SW480 (cell line): Measurements from ENCODE around the gene ANO3.
"Not testable (repeated sequence)": the region's sequence is repeated elsewhere in the genome, so short reads cannot be mapped to it uniquely, and the experiment has no call there.

Source experiments
- DNase-seq: peaks from one replicate; pipeline ENCODE4 v3.0.0-alpha.2; 2016; ENCODE audit warnings: low spot score

The ANO3 gene

DNA sequence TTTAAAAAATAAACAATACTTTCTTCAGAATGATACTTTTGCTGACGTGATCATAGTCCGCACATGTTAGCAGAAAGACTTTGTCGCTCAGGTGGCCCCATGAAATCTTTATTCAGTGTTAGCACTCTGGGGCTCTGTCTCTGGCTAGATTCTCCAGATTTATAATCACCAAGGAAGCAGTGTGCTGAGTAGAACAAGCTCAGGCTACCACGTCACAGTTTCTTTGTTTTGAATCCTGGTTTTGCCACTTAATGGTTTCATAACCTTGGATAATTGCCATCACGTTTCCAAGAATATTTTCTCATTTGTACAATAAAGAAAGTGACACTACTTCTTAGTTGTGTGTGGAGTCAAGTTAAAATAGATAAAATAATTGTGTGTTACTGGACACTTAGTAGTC is 244.0 kb downstream of the ANO3 start:
- DNase-seq, result no peak

DNA sequence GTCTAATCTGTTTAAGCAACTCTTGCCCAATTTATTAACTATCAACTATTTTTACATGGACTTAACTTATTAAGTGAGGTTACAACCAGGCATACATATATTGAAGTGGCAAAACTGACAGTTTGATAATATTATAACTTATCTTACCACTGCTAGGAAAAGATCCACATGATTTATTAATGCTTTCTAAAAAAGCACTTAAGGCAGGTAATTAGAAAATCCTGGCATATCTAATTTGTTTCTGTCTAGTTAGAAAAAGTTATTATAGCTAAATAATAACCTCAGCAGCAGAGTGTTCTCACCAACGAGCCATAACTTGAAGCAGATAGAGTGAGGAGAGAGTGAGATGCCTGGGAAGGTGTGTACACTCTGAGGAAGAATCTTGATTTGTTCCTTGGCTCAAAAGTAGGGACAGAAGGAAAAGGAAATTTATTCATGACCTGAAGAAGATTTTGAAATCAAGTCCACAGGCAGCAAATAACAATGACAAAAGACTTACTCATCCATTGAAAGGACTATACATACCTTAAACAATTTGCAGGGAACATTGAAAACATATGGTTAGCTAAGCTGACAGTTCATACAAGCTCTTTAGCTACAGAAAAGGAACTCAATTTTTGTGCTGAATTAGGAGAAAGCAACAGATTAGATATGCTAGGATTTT is 247.2 kb downstream of the ANO3 start:
- DNase-seq, result no peak

GRCh38 chr11:26579683-26580082 is 247.8 kb downstream of the ANO3 start:
- no peak for DNase-seq

- DNase-seq, result no peak
These were observed 249.0 kb downstream of the ANO3 start for GRCh38 chr11:26580929-26581328.

GRCh38 chr11:26583550-26583949 is 251.6 kb downstream of the ANO3 start:
- no peak for DNase-seq

- no peak for DNase-seq
These were observed 252.9 kb downstream of the ANO3 start for GRCh38 chr11:26584818-26585217.

DNA sequence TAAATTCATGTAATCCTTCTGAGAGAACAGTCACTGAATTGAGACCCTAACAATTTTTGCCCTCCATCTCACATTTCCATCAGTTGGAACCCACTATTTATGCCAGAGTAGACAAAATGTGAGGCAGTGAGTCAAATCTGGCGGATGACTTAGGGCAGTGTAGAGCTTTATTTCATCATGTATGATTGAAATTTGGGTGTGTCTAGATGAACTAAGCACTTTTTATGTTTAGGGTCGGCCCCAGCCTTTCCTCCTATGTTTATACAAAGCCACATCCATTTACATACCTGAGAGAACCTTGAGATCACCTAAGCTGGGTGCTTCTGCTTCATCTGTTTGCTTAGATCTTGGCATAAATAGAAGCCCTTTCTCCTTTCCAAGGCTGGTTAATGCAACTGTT is 255.1 kb downstream of the ANO3 start:
- no peak for DNase-seq

- DNase-seq, result no peak
These were observed 261.8 kb downstream of the ANO3 start for GRCh38 chr11:26593691-26594090.

- DNase-seq, result not testable (repeated sequence)
These were observed 263.4 kb downstream of the ANO3 start for GRCh38 chr11:26595207-26595865.

GRCh38 chr11:26597049-26597689 is 265.2 kb downstream of the ANO3 start:
- DNase-seq, result not testable (repeated sequence)

- DNase-seq, result no peak
These were observed 266.0 kb downstream of the ANO3 start for GRCh38 chr11:26597899-26598298.

- DNase-seq, result peak; percentile 15
These were observed 267.5 kb downstream of the ANO3 start for GRCh38 chr11:26599425-26599824.

DNA sequence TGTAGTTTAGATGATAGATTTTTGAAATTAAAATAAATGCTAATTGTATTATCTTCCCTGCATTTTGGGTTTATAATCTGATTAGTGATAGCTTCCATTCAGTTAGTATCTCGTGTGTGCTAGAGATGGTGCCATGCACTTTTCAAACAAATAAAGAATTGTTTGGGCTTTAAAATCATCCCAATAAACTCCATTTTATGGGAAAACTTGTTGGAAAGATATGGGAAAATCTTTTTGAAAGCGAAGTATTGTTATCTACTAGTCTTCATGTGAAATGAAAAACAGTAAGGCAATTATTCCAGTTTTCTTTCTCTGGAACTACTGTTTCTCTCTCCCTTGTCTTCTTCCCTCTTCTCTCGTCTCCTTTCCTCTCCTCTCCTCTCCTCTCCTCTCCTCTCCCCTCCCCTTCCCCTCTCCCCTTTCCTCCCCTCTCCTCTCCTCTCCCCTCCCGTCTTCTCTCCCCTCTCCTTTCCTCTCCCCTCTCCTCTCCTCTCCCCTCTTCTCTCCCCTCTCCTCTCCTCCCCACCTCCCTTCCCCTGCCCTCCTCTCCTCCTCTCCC is 268.0 kb downstream of the ANO3 start:
- no peak for DNase-seq

DNA sequence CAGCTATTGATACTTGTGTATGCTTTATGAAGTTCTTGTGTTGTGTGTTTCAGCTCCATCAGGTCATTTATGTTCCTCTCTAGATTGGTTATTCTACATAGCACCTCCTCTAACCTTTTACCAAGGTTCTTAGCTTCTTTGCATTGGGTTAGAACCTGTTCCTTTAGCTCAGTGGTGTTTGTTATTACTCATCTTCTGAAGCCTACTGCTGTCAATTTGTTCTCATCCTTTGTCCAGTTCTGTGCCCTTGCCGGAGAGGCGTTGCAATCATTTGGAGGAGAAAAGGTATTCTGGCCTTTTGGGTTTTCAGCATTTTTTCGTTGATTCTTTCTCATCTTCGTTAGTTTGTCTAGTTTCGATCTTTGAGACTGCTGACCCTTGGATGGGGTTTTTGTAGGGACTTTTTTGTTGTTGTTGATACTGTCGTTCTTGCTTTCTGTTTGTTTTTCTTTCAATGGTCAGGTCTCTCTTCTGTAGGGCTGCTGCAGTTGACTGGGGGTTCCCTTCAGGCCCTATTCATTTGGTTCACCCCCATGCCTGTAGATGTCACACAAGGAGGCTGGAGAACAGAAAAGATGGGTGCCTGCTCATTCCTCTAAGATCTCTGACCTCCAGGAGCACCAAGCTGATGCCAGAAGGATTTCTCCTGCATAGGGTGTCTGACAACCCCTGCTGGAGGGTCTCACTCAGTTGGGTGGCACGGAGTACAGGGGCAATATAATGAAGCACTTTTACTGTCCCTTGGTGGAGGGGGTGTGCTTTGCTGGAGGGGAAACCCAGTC is 276.0 kb downstream of the ANO3 start:
- no peak for DNase-seq

GRCh38 chr11:26608507-26609146 is 276.7 kb downstream of the ANO3 start:
- DNase-seq, result no peak

GRCh38 chr11:26613759-26614158 is 281.8 kb downstream of the ANO3 start:
- no peak for DNase-seq

- DNase-seq, result no peak
These were observed 286.5 kb downstream of the ANO3 start for GRCh38 chr11:26618441-26618840.

- peak; percentile 92 for DNase-seq
These were observed 288.5 kb downstream of the ANO3 start for GRCh38 chr11:26620282-26621045.

DNA sequence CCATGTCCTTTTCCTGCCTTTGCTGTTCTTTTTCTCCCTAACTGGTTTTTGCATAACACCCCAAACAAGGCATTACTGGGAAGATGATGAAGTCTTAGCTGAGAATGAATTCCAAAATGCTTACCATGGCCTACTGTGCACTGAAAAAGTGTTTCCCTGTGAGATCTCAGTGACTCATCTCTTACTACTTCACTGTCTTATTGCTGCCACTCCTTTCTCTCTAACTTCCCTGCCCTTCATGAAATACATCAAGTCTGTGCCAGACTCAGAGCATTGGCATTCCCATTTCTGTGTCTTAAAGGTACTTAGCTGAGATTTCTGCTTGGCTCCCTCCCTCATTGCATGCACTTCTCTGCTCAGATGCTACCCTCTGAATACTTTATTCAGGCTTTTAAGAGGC is 289.2 kb downstream of the ANO3 start:
- peak; percentile 35 for DNase-seq

- DNase-seq, result no peak
These were observed 290.3 kb downstream of the ANO3 start for GRCh38 chr11:26622181-26622580.

DNA sequence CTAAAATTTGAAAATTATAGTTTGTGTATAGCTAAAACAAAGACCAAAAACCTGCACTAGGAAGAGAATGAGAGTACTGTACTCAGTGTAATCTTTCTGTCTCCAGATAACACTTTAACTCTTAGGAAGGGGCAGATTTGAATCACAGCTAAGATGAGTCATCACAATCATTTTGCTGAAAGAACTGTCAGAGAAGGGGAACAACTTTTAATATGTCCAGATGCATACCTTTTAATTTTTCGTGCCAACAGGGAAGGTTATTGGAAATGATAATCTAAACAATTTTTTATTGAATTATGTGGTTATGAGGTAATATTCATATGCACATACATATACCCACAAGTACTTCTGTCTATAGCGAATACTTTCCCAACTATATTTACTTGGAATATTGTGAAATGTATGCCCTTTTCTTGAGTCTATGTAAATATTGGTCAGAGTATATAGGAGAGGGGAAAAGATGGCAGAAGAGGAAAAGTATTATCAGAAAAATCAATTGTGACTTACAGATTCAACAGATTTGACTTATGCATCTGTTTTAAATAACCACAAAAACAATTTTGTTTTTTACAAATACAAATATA is 291.2 kb downstream of the ANO3 start:
- peak; percentile 16 for DNase-seq
